Mucosa of descending colon (tissue), 3 donors: Measurements from ENCODE around the gene SELENOP. TPM values are rescaled to one million over a fixed set of nuclear protein-coding genes. Genes with fewer than 3 reads are reported as not detected.
A peak's percentile ranks its signal among the peaks of the same experiment; 100 is the strongest.

Experiments
- ATAC-seq: fragments of 200-7000 bp; cut with Tn5 transposase; one replicate; pipeline ENCODE4 v1.9.1; 2020; ENCODE audit warnings: mild to moderate bottlenecking, moderate library complexity
- DNase-seq, 3 donors: peaks; one replicate each; pipeline ENCODE4 v3.0.0-alpha.2; 2020
- H3K36me3 ChIP-seq: fragments of 200-600 bp; one replicate; pipeline ENCODE4 v1.8.0; 2021; ENCODE audit warnings: low read depth, mild to moderate bottlenecking
- H3K4me1 ChIP-seq: fragments of 200-600 bp; one replicate; pipeline ENCODE4 v1.8.0; 2021; ENCODE audit warnings: low read depth, mild to moderate bottlenecking
- H3K4me3 ChIP-seq: fragments of 200-600 bp; one replicate; pipeline ENCODE4 v1.8.0; 2021; ENCODE audit warnings: mild to moderate bottlenecking
- H3K9me3 ChIP-seq: fragments of 200-600 bp; one replicate; pipeline ENCODE4 v1.8.0; 2021; ENCODE audit warnings: mild to moderate bottlenecking
- CTCF ChIP-seq: fragments of 200-600 bp; IDR thresholded peaks from one replicate; pipeline ENCODE4 v1.8.0; 2022; ENCODE audit warnings: antibody characterized with exemption, mild to moderate bottlenecking
- intact Hi-C, 2 donors: fragments of 100-400 bp; cut with DNase I in 1 of 2; cut with micrococcal nuclease in 1 of 2; formaldehyde crosslinking; loops; one replicate each; pipeline versions ENCODE4 v1.11.0 to v1.11.1; 2022; cut with DNase I, micrococcal nuclease
- total RNA-seq, 3 donors: library from RNA; stranded (reverse); fragmentation: NEBNext Ultra II Directional in 2 of 3; extraction: Animal tissue kit (Norgen Biotek cat#: 25700) in 2 of 3; gene quantifications; one replicate each; pipeline versions ENCODE4 v1.2.1 to v1.2.4, GENCODE V29; 2021 to 2023
- donor health status: DM: no; HTN: no; CAD: no; lungs with moderate emphysema.
- donor health status: DM: no; HTN: no; CAD: no.
- donor health status: DM: no; HTN: yes; CAD: no.

The SELENOP gene
- total RNA-seq, 3 donors from 2014 or later = 1,113 to 2,199 (median 1,750) TPM

DNA sequence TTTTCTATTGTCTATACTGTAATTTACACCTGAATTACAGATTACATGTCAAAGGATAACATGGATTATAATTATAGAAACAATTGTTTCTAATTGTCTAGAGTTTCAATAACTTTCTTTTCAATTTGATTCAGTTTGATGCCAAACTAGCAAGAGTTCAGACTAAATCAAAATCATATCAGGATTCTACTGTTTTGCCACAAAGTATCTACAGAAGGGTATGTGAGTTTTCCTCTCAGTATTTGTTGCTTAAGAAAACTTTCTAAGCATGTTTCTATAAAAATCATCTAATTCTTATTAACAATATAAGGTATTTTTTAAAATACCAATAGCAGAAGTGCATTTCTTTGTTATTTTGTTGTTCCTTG, 12.5 kb downstream of the SELENOP start:
- Histone ChIP-seq H3K4me1 (no peaks in the 10 kb centered on the region), H3K36me3 (no peaks in the 10 kb centered on the region), H3K9me3 (no peaks in the 10 kb centered on the region), H3K4me3 (no peak overlapping the region)
- intact Hi-C loops = no loop called here
- no peak for TF ChIP-seq CTCF
- DNase-seq = no peak
- ATAC-seq = no peak

DNA sequence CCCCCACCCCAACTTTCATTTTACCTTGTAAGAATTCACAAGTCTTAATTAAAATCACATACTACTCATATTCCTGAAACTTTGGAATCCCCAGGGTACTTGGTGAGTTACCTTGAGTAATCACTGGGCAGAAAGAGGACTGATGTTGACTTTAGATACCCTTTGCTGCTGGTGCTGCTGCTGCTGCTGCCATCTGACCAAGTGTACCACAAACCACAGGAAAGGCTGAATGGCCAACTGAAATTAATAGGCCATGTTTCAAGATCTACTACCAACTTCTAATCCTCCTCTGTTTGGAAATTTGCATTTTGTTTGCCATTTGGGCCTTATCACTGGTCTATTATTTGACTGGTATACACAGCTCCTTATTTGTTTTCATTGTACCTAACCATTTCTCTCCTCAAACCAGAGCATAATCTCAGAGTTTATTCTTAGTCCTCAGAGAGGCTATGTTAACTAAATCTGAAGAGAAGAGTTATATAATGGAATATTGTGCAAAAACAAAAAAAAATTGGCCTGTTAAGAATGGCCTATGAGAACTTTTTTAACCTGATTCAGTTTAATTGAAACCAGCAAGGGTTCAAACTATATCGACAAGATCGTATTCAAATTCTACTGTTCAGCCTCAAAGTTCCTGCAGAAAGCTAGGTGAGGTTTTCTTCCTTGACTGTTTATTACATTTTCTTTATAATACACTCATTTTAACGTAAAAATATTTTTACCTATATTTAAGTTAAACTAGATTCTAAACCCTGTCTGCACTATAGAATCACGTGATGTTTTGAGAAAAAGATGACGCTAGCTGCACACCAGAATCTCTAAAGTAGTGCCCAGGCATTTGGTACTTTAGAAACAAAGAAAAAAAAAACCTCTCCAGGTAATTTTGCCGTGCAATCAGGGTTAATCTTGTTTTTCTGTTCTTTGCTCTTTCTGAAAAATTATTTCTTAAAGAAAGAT, 13.1 kb downstream of the SELENOP start:
- TF ChIP-seq CTCF = no peak
- no peak for DNase-seq
- H3K4me1 ChIP-seq = no peaks in the 10 kb centered on the region
- H3K9me3 ChIP-seq = no peaks in the 10 kb centered on the region
- intact Hi-C loops = no loop called here
- no peaks in the 10 kb centered on the region for H3K36me3 ChIP-seq
- no peak overlapping the region for H3K4me3 ChIP-seq
- ATAC-seq = peak; percentile 40

DNA sequence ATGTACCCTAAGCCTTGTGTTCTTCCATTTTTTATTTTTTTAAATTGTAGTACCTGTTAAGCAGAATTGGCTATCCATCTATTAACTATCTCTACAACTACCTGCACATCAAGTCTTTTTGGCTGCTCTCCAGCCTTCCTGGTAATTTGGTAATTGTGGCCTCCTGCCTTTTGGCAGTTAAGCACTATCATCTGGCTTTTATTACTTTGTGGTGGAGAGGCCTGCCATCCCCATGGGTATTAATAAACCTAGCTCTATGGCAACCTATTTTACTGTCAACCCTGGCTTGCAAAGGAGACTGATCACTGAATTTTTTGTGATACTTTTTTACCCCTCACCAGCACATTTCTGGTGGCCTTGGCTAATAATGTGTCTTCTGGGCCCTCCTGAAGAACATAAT, 20.5 kb downstream of the SELENOP start:
- Histone ChIP-seq H3K4me1 (no peaks in the 10 kb centered on the region), H3K4me3 (no peak overlapping the region), H3K36me3 (no peaks in the 10 kb centered on the region), H3K9me3 (peaks cover 23% of the 10 kb centered on the region)
- ATAC-seq = peak; percentile 51
- DNase-seq = no peak
- no peak for TF ChIP-seq CTCF
- intact Hi-C loops = no loop called here

GRCh38 chr5:42787845-42788244, 23.8 kb downstream of the SELENOP start:
- TF ChIP-seq CTCF = no peak
- Histone ChIP-seq H3K4me3 (no peak overlapping the region), H3K36me3 (no peaks in the 10 kb centered on the region), H3K9me3 (peaks cover 27% of the 10 kb centered on the region), H3K4me1 (no peaks in the 10 kb centered on the region)
- DNase-seq (no peak), ATAC-seq (peak; percentile 75)
- intact Hi-C loops = no loop called here

DNA sequence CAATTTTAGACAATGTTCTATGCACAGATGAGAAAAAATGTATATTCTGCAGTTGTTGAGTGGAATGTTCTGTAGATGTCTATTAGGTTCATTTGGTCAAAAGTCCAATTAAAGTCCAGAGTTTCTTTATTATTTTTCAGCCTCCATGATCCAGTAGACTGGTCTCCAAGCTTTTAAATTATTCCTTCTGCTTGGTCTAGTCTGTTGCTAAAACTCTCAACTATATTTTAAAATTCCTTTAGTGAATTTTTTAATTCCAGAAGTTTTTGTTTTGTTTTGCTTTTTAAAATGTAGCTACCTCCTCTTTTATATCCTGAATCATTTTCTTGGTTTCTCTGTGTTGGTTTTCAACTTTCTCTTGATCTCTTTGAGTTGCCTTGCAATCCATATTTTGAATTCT, 24.6 kb downstream of the SELENOP start:
- ATAC-seq (no peak), DNase-seq (no peak)
- TF ChIP-seq CTCF = no peak
- Histone ChIP-seq H3K4me3 (no peak overlapping the region), H3K9me3 (peaks cover 27% of the 10 kb centered on the region), H3K4me1 (no peaks in the 10 kb centered on the region), H3K36me3 (no peaks in the 10 kb centered on the region)
- intact Hi-C loops = no loop called here
